ENCODE results near the gene ATG3. TPM values are rescaled to one million over a fixed set of nuclear protein-coding genes. Genes with fewer than 3 reads are reported as not detected.

Gene ATG3
- polyA plus RNA-seq, 4 donors, result 48.2 to 73.0 (median 63.5) TPM

DNA sequence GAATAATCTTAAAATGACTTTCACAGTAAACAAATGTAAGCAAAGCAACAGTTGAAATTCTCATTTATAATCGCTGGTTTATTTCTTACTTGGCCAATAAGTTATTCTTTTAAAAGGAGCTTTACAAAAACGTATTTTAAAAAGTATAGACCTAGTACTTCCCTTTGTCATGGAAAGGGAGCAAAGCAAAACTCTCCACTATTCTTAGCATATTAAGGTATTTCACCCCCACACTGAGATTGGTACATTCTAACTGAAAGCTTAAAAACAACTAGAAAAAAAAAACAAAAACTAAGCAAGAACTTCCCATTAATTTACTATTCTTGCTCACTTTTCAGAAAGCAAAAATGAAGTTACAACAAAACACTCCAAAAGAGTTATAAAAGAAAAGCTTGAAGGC is 1.5 kb downstream of the ATG3 start:
- DNase-seq (no peak), FAIRE-seq (no peak)
- Histone ChIP-seq H3K9me3 (ENCODE audit: control insufficient read depth in 2 of 2, insufficient read depth in 1 of 2, low read depth in 1 of 2, low read length in 1 of 2) (no peaks in the 10 kb centered on the region), H3K27ac (ENCODE audit: low read depth in 1 of 3, low read length in 2 of 3) (peak overlapping the region in 1 of 3 donors; percentile 92), H3K36me3 (ENCODE audit: control insufficient read depth in 3 of 3, insufficient read depth in 2 of 3, low read depth in 1 of 3, low read length in 3 of 3) (peaks cover 0 to 7% (median 0%) of the 10 kb centered on the region in 3 donors), H3K4me3 (ENCODE audit: low read depth in 1 of 3, low read length in 3 of 3) (peak overlapping the region in 2 of 3 donors; percentile 88 to 95), H3K27me3 (ENCODE audit: control insufficient read depth in 3 of 3, insufficient read depth in 3 of 3, low read length in 3 of 3) (no peaks in the 10 kb centered on the region), H3K4me1 (ENCODE audit: control insufficient read depth in 3 of 3, insufficient read depth in 2 of 3, low read depth in 1 of 3, low read length in 2 of 3) (peaks cover 2 to 12% (median 3%) of the 10 kb centered on the region in 3 donors)
- 10 to 25% (median 12%) methylated on average over 2 of the region's 2 CpGs for WGBS, 3 donors

DNA sequence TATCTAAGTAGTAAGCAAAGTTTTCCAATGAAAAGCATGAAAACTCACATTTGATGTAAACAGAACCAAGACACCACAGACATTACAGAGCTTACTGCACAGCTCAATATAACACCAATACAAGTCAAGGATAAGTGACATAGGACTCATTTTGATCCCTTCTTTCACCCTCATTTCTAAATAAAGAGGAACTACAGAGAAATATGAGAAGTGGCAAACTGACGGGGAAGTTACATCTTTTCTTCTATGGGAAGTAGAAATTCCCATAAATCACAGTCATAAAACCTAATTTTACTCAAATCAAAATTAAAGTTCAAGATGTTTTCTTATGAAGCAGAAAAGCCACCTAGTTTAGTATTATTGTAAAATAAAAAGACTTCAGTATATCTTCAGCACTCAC is 3.8 kb downstream of the ATG3 start:
- H3K27ac ChIP-seq (ENCODE audit: low read depth in 1 of 3, low read length in 2 of 3), result no peak overlapping the region

DNA sequence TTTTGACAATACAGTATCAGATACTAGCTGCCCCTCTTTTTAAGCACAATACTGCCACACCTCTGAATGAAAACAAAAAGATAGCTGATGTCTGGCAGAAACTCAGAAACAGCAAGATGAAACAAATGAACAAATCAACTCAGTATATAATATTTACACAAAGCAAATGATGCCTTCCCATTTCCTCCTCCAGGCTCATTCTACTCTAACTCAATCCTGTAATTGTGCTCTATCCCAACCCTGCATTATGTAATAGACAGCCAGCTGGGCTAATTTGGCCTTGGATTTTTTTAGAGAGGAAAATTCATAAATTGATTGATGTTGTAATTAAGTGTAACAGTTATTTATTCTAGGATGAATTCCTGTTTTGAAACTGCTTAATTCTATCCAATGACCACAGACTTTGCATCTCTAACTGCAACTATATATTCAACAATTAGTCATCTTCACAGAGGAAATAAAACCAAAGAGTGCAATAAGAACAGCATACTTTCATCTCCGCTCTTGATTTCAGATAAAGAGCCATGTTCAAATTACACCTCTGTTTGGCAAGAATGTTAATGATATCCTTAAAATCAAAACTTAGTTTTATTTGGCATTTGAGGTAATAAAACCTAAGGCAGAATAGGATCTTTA is 6.1 kb downstream of the ATG3 start:
- FAIRE-seq, result no peak
- peaks cover 0 to 6% (median 3%) of the 10 kb centered on the region in 3 donors for H3K4me1 ChIP-seq (ENCODE audit: control insufficient read depth in 3 of 3, insufficient read depth in 2 of 3, low read depth in 1 of 3, low read length in 2 of 3)
- DNase-seq, result no peak

More for the DNA sequence above, 3.8 kb downstream of the ATG3 start:
- FAIRE-seq (no peak), DNase-seq (no peak)
- Histone ChIP-seq H3K36me3 (ENCODE audit: control insufficient read depth in 3 of 3, insufficient read depth in 2 of 3, low read depth in 1 of 3, low read length in 3 of 3) (peaks cover 0 to 7% (median 0%) of the 10 kb centered on the region in 3 donors), H3K4me3 (ENCODE audit: low read depth in 1 of 3, low read length in 3 of 3) (no peak overlapping the region), H3K4me1 (ENCODE audit: control insufficient read depth in 3 of 3, insufficient read depth in 2 of 3, low read depth in 1 of 3, low read length in 2 of 3) (peaks cover 0 to 3% (median 2%) of the 10 kb centered on the region in 3 donors), H3K9me3 (ENCODE audit: control insufficient read depth in 2 of 2, insufficient read depth in 1 of 2, low read depth in 1 of 2, low read length in 1 of 2) (no peaks in the 10 kb centered on the region), H3K27me3 (ENCODE audit: control insufficient read depth in 3 of 3, insufficient read depth in 3 of 3, low read length in 3 of 3) (no peaks in the 10 kb centered on the region)
- 78 to 85% (median 79%) methylated on average over 1 of the region's 1 CpG for WGBS, 3 donors

DNA sequence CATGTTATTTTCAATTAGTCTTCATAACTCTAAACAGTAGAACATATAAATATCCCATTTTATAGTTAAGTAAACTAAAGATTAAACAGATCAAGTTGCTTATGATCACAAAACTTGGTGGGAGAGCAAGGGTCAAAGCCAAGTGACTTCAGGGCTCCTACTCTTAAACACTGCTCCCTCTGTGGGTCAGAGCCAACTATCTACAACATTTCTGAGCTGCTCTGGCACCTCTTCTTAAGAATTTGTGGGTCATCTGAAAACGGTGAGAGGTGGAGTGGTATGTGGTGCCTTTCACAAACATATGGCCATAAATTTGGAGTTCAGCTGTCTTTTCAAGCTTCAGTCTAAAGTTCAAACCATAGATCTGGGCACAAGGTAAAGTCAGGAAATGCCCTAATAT is 10.9 kb downstream of the ATG3 start:
- Histone ChIP-seq H3K36me3 (ENCODE audit: control insufficient read depth in 3 of 3, insufficient read depth in 2 of 3, low read depth in 1 of 3, low read length in 3 of 3) (peaks cover 0 to 11% (median 9%) of the 10 kb centered on the region in 3 donors), H3K4me1 (ENCODE audit: control insufficient read depth in 3 of 3, insufficient read depth in 2 of 3, low read depth in 1 of 3, low read length in 2 of 3) (peaks cover 0 to 6% (median 3%) of the 10 kb centered on the region in 3 donors), H3K4me3 (ENCODE audit: low read depth in 1 of 3, low read length in 3 of 3) (no peak overlapping the region), H3K9me3 (ENCODE audit: control insufficient read depth in 2 of 2, insufficient read depth in 1 of 2, low read depth in 1 of 2, low read length in 1 of 2) (no peaks in the 10 kb centered on the region), H3K27me3 (ENCODE audit: control insufficient read depth in 3 of 3, insufficient read depth in 3 of 3, low read length in 3 of 3) (no peaks in the 10 kb centered on the region), H3K27ac (ENCODE audit: low read depth in 1 of 3, low read length in 2 of 3) (no peak overlapping the region)
- WGBS, 3 donors, result 13 to 27% (median 22%) methylated on average over 1 of the region's 1 CpG
- no peak for FAIRE-seq
- peak in 1 of 2 donors; percentile 17 for DNase-seq

More for the DNA sequence above, 6.1 kb downstream of the ATG3 start:
- 56 to 77% (median 59%) methylated on average over 1 of the region's 1 CpG for WGBS, 3 donors
- Histone ChIP-seq H3K36me3 (ENCODE audit: control insufficient read depth in 3 of 3, insufficient read depth in 2 of 3, low read depth in 1 of 3, low read length in 3 of 3) (peaks cover 0 to 11% (median 0%) of the 10 kb centered on the region in 3 donors), H3K9me3 (ENCODE audit: control insufficient read depth in 2 of 2, insufficient read depth in 1 of 2, low read depth in 1 of 2, low read length in 1 of 2) (no peaks in the 10 kb centered on the region), H3K27me3 (ENCODE audit: control insufficient read depth in 3 of 3, insufficient read depth in 3 of 3, low read length in 3 of 3) (no peaks in the 10 kb centered on the region), H3K27ac (ENCODE audit: low read depth in 1 of 3, low read length in 2 of 3) (no peak overlapping the region), H3K4me3 (ENCODE audit: low read depth in 1 of 3, low read length in 3 of 3) (no peak overlapping the region)

DNA sequence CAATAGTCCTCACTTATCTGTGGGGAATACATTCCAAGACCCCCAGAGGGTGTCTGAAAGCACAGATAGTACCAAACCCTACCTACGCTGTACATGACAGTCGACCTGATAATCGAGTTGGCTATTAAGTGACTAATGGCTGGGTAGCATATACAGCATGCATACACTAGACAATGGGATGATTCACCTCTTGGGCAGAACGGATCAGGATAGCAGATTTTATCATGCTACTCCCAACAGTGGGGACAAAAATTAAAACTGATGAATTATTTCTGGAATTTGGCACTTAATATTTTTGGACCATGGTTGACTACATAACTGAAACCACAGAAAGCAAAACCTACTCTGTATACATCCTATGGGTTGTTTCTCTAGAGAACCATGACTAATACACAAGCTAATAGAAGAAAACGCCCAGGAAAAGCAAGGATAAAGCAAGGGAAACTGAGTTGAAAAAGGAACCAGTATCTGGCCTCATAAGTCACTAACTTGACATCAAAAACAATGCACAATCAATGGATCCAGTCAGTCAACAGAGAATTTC is 15.5 kb downstream of the ATG3 start:
- Histone ChIP-seq H3K27me3 (ENCODE audit: control insufficient read depth in 3 of 3, insufficient read depth in 3 of 3, low read length in 3 of 3) (no peaks in the 10 kb centered on the region), H3K4me3 (ENCODE audit: low read depth in 1 of 3, low read length in 3 of 3) (no peak overlapping the region), H3K36me3 (ENCODE audit: control insufficient read depth in 3 of 3, insufficient read depth in 2 of 3, low read depth in 1 of 3, low read length in 3 of 3) (peaks cover 2 to 12% (median 9%) of the 10 kb centered on the region in 3 donors), H3K9me3 (ENCODE audit: control insufficient read depth in 2 of 2, insufficient read depth in 1 of 2, low read depth in 1 of 2, low read length in 1 of 2) (no peaks in the 10 kb centered on the region), H3K27ac (ENCODE audit: low read depth in 1 of 3, low read length in 2 of 3) (no peak overlapping the region), H3K4me1 (ENCODE audit: control insufficient read depth in 3 of 3, insufficient read depth in 2 of 3, low read depth in 1 of 3, low read length in 2 of 3) (peaks cover 0 to 3% (median 3%) of the 10 kb centered on the region in 3 donors)
- FAIRE-seq (no peak), DNase-seq (no peak)
- 86 to 92% (median 89%) methylated on average over 5 of the region's 5 CpGs for WGBS, 3 donors

DNA sequence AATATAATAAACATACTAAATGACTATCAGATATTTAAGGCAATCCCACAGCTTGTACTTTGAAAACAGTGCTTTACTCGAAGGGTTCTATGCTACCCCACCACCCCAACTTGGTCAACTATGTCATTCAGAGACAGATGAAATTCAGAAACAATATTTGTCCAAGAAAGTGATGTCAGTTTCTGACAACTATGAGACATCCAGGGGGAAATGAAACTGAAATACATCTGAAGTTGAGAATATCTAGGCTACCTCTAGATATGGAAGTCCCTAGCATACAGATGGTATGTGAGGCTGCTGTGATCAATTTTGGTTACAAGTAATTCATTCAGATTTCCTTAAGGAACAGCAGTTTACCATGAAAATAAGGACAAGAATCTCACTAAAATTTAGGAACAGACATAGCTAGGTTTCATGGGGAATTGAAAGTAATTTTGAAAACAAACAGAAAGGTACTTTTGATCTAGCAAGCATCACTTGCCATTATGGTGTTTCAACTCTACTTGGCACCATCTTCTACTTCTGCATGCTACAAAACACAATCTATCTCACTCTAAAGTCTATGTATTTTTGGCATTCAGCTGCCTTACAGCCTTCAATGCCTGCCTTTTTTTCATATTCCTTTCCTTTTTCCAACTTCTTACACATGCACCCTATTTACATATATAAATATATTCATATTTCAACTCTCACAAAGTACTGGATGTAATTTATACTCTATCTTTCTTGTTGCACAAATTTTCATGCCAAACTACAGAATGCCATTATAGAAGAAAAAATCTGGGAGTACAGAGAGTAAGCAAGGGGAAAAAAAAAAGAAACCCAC is 21.7 kb downstream of the ATG3 start:
- no peak overlapping the region for H3K4me3 ChIP-seq (ENCODE audit: low read depth in 1 of 3, low read length in 3 of 3)
- H3K4me1 ChIP-seq (ENCODE audit: control insufficient read depth in 3 of 3, insufficient read depth in 2 of 3, low read depth in 1 of 3, low read length in 2 of 3), result no peaks in the 10 kb centered on the region
- 83 to 100% (median 87%) methylated on average over 1 of the region's 1 CpG for WGBS, 3 donors
- DNase-seq (no peak), FAIRE-seq (no peak)
- H3K9me3 ChIP-seq (ENCODE audit: control insufficient read depth in 2 of 2, insufficient read depth in 1 of 2, low read depth in 1 of 2, low read length in 1 of 2), result no peaks in the 10 kb centered on the region
- no peaks in the 10 kb centered on the region for H3K27me3 ChIP-seq (ENCODE audit: control insufficient read depth in 3 of 3, insufficient read depth in 3 of 3, low read length in 3 of 3)
- no peak overlapping the region for H3K27ac ChIP-seq (ENCODE audit: low read depth in 1 of 3, low read length in 2 of 3)
- H3K36me3 ChIP-seq (ENCODE audit: control insufficient read depth in 3 of 3, insufficient read depth in 2 of 3, low read depth in 1 of 3, low read length in 3 of 3), result peaks cover 3 to 13% (median 7%) of the 10 kb centered on the region in 3 donors

DNA sequence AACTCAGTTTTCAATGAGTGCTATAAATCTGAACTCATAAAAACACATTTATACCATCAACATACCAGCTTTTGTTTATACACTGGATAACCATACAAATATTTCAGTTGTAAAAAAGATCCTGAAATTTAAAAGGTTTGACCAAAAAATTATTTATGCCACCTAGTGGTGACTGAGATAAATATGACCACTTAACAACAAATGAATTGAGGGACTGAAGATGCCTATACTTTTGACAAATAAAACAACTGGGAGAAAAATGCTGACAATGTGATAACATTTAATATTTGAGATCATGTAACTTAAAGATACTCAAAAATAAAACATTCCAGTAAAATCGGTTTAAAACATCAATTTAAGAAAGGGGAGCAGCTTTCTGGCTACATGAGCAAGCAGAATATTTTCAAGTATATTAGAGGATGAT is 30.4 kb downstream of the ATG3 start:
- H3K4me3 ChIP-seq (ENCODE audit: low read depth in 1 of 3, low read length in 3 of 3), result no peak overlapping the region
- no peak for FAIRE-seq
- DNase-seq, result peak; percentile 14 to 26
- H3K36me3 ChIP-seq (ENCODE audit: control insufficient read depth in 3 of 3, insufficient read depth in 2 of 3, low read depth in 1 of 3, low read length in 3 of 3), result peaks cover 3 to 11% (median 5%) of the 10 kb centered on the region in 3 donors
- WGBS, 3 donors, result 5 to 11% (median 6%) methylated on average over 1 of the region's 1 CpG
- H3K27ac ChIP-seq (ENCODE audit: low read depth in 1 of 3, low read length in 2 of 3), result no peak overlapping the region
- no peaks in the 10 kb centered on the region for H3K27me3 ChIP-seq (ENCODE audit: control insufficient read depth in 3 of 3, insufficient read depth in 3 of 3, low read length in 3 of 3)
- no peaks in the 10 kb centered on the region for H3K9me3 ChIP-seq (ENCODE audit: control insufficient read depth in 2 of 2, insufficient read depth in 1 of 2, low read depth in 1 of 2, low read length in 1 of 2)
- no peaks in the 10 kb centered on the region for H3K4me1 ChIP-seq (ENCODE audit: control insufficient read depth in 3 of 3, insufficient read depth in 2 of 3, low read depth in 1 of 3, low read length in 2 of 3)

DNA sequence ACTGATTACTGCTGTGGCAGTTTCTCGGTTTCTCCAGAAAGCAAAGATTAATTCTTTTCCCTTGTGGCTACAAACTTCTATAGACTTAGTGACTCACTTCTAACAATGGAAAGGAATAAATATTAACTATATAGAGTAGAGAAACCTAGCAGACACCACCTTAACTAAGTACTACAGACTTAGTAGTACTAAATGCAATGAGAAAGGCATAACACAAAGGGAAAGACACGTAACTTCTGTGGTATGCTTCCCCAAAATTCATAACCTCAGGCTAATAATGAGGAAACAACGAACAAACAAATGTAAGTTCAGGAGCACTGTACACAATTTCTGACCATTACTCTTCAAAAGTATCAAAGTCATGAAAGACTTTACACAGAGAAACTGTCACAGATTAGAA is 31.2 kb downstream of the ATG3 start:
- Histone ChIP-seq H3K9me3 (ENCODE audit: control insufficient read depth in 2 of 2, insufficient read depth in 1 of 2, low read depth in 1 of 2, low read length in 1 of 2) (no peaks in the 10 kb centered on the region), H3K4me3 (ENCODE audit: low read depth in 1 of 3, low read length in 3 of 3) (no peak overlapping the region), H3K4me1 (ENCODE audit: control insufficient read depth in 3 of 3, insufficient read depth in 2 of 3, low read depth in 1 of 3, low read length in 2 of 3) (no peaks in the 10 kb centered on the region), H3K36me3 (ENCODE audit: control insufficient read depth in 3 of 3, insufficient read depth in 2 of 3, low read depth in 1 of 3, low read length in 3 of 3) (peaks cover 3 to 8% (median 5%) of the 10 kb centered on the region in 3 donors), H3K27me3 (ENCODE audit: control insufficient read depth in 3 of 3, insufficient read depth in 3 of 3, low read length in 3 of 3) (no peaks in the 10 kb centered on the region), H3K27ac (ENCODE audit: low read depth in 1 of 3, low read length in 2 of 3) (no peak overlapping the region)
- no peak for DNase-seq
- 88 to 91% (median 90%) methylated on average over 3 of the region's 3 CpGs for WGBS, 3 donors
- no peak for FAIRE-seq
